A673 (cell line): ENCODE measurements around the gene SLC16A7.
"Not testable (repeated sequence)": the region's sequence is repeated elsewhere in the genome, so short reads cannot be mapped to it uniquely, and the experiment has no call there.

Experiments
- CTCF ChIP-seq: fragments of 300-800, 200-600 bp; sonication (generic); conservative IDR thresholded peaks from 2 replicates; pipeline ENCODE4 v1.5.1; 2017; ENCODE audit warnings: low read depth, mild to moderate bottlenecking, antibody characterized with exemption, low read length, moderate library complexity, mixed read lengths
- EZH2 ChIP-seq: fragments of 200-600 bp; sonication (generic); IDR thresholded peaks from 2 replicates; pipeline ENCODE4 v1.6.1; 2017; ENCODE audit warnings: borderline replicate concordance, low read depth, mild to moderate bottlenecking, mixed read lengths, antibody characterized with exemption, low read length; ENCODE audit not compliant: poor library complexity, severe bottlenecking

GRCh38 chr12:59612823-59613434 is 17.1 kb downstream of the SLC16A7 start:
- not testable (repeated sequence) for TF ChIP-seq CTCF, EZH2
